Trophoblast cell (in vitro differentiated cells and primary cell): ENCODE data around the gene CIB4.

Experiments
- DNase-seq, 2 donors: peaks; one replicate each; pipeline ENCODE4 v3.0.0-alpha.2; 2016
- H2AFZ ChIP-seq: 2 replicates; pipeline ENCODE4 v1.6.1; 2013; ENCODE audit warnings: low read length, moderate library complexity, mild to moderate bottlenecking; ENCODE audit not compliant: insufficient read depth, poor library complexity
- H2AK5ac ChIP-seq: 2 replicates; pipeline ENCODE4 v1.6.1; 2013; ENCODE audit warnings: mild to moderate bottlenecking, low read length
- H2BK120ac ChIP-seq: 2 replicates; pipeline ENCODE4 v1.6.1; 2013; ENCODE audit warnings: low read length, mild to moderate bottlenecking, moderate library complexity; ENCODE audit not compliant: insufficient read depth, poor library complexity
- H2BK12ac ChIP-seq: 2 replicates; pipeline ENCODE4 v1.6.1; 2013; ENCODE audit warnings: mild to moderate bottlenecking, low read length, moderate library complexity
- H2BK5ac ChIP-seq: 2 replicates; pipeline ENCODE4 v1.6.1; 2013; ENCODE audit warnings: low read length, low read depth, moderate library complexity, mild to moderate bottlenecking; ENCODE audit not compliant: poor library complexity
- H3K14ac ChIP-seq: 2 replicates; pipeline ENCODE4 v1.6.1; 2013; ENCODE audit warnings: mild to moderate bottlenecking, low read length
- H3K18ac ChIP-seq: 2 replicates; pipeline ENCODE4 v1.6.1; 2013; ENCODE audit warnings: mild to moderate bottlenecking, low read length
- H3K23ac ChIP-seq: 2 replicates; pipeline ENCODE4 v1.6.1; 2013; ENCODE audit warnings: low read length
- H3K27ac ChIP-seq: 2 replicates; pipeline ENCODE4 v1.5.1; 2013; ENCODE audit warnings: low read depth, mild to moderate bottlenecking, inconsistent platforms, low read length, moderate library complexity
- H3K27me3 ChIP-seq: 2 replicates; pipeline ENCODE4 v1.6.1; 2013; ENCODE audit warnings: inconsistent platforms, mild to moderate bottlenecking, low read length, moderate library complexity; ENCODE audit not compliant: insufficient read depth
- H3K36me3 ChIP-seq, 2 experiments: 1 replicate in 1 of 2; 2 replicates in 1 of 2; pipeline ENCODE4 v1.6.1; 2013; ENCODE audit warnings: low read length in 2 of 2, mild to moderate bottlenecking in 2 of 2, moderate library complexity in 1 of 2; ENCODE audit not compliant: insufficient read depth in 2 of 2, control insufficient read depth in 1 of 2
- H3K4ac ChIP-seq: 2 replicates; pipeline ENCODE4 v1.6.1; 2013; ENCODE audit warnings: low read depth, mild to moderate bottlenecking, low read length, moderate library complexity
- H3K4me1 ChIP-seq, 2 experiments: 1 replicate in 1 of 2; 2 replicates in 1 of 2; pipeline ENCODE4 v1.6.1; 2013; ENCODE audit warnings: low read length in 2 of 2, mild to moderate bottlenecking in 2 of 2, moderate library complexity in 1 of 2; ENCODE audit not compliant: insufficient read depth in 2 of 2, control insufficient read depth in 1 of 2
- H3K4me2 ChIP-seq: 2 replicates; pipeline ENCODE4 v1.6.1; 2013; ENCODE audit warnings: inconsistent platforms, mild to moderate bottlenecking, low read length, moderate library complexity
- H3K4me3 ChIP-seq: 2 replicates; pipeline ENCODE4 v1.5.1; 2013; ENCODE audit warnings: mild to moderate bottlenecking, low read depth, low read length, inconsistent platforms
- H3K79me1 ChIP-seq: one replicate; pipeline ENCODE4 v1.6.1; 2013; ENCODE audit warnings: low read length
- H3K79me2 ChIP-seq: 2 replicates; pipeline ENCODE4 v1.6.1; 2013; ENCODE audit warnings: low read length, mild to moderate bottlenecking; ENCODE audit not compliant: control insufficient read depth, insufficient read depth, poor library complexity
- H3K9ac ChIP-seq: 2 replicates; pipeline ENCODE4 v1.6.1; 2013; ENCODE audit warnings: mild to moderate bottlenecking, low read length
- H3K9me3 ChIP-seq: 2 replicates; pipeline ENCODE4 v1.6.1; 2013; ENCODE audit warnings: low read depth, mild to moderate bottlenecking, control low read depth, inconsistent platforms, low read length; ENCODE audit not compliant: insufficient read depth
- H4K12ac ChIP-seq: 2 replicates; pipeline ENCODE4 v1.6.1; 2013; ENCODE audit warnings: low read depth, mild to moderate bottlenecking, low read length, moderate library complexity
- H4K8ac ChIP-seq: 2 replicates; pipeline ENCODE4 v1.6.1; 2013; ENCODE audit warnings: low read depth, mild to moderate bottlenecking, low read length, moderate library complexity
- H4K91ac ChIP-seq: one replicate; pipeline ENCODE4 v1.6.1; 2013; ENCODE audit warnings: low read depth, mild to moderate bottlenecking, low read length, moderate library complexity
- WGBS: extraction: QIAGEN DNeasy Blood & Tissue Kit; methylation state at CpG from one replicate; pipeline ENCODE4 v1.1.7; 2013; ENCODE audit warnings: missing lambda C conversion rate; ENCODE audit not compliant: insufficient read length, insufficient coverage; ENCODE audit errors: extremely low coverage; 5-methylcytosine and 5-hydroxymethylcytosine counted together

Gene CIB4

GRCh38 chr2:26620031-26620605, 21.0 kb downstream of the CIB4 start:
- no peak overlapping the region for H3K4me2 ChIP-seq
- no peak overlapping the region for H4K91ac ChIP-seq
- no CpG with 5 or more reads among the region's 14 CpGs for WGBS
- H4K12ac ChIP-seq: no peak overlapping the region
- no peak overlapping the region for H4K8ac ChIP-seq
- no peak overlapping the region for H3K23ac ChIP-seq
- H3K79me1 ChIP-seq: no peaks in the 10 kb centered on the region
- no peak overlapping the region for H2BK120ac ChIP-seq
- H3K27me3 ChIP-seq: peaks cover 4% of the 10 kb centered on the region
- no peak for DNase-seq
- H3K9me3 ChIP-seq: no peaks in the 10 kb centered on the region
- H3K4me1 ChIP-seq: no peaks in the 10 kb centered on the region
- H3K79me2 ChIP-seq: no peaks in the 10 kb centered on the region
- no peak overlapping the region for H2BK12ac ChIP-seq
- no peak overlapping the region for H2AFZ ChIP-seq
- H3K14ac ChIP-seq: no peak overlapping the region
- H3K27ac ChIP-seq: no peak overlapping the region
- no peak overlapping the region for H2BK5ac ChIP-seq
- H3K4me3 ChIP-seq: no peak overlapping the region
- H2AK5ac ChIP-seq: no peak overlapping the region
- no peak overlapping the region for H3K9ac ChIP-seq
- H3K36me3 ChIP-seq: no peaks in the 10 kb centered on the region
- H3K18ac ChIP-seq: no peak overlapping the region
- H3K4ac ChIP-seq: no peak overlapping the region

GRCh38 chr2:26619521-26619951, 21.6 kb downstream of the CIB4 start:
- Histone ChIP-seq H2AFZ (no peak overlapping the region), H2AK5ac (no peak overlapping the region), H3K79me2 (no peaks in the 10 kb centered on the region), H2BK5ac (no peak overlapping the region), H3K4me1 (no peaks in the 10 kb centered on the region), H4K8ac (no peak overlapping the region), H3K27ac (no peak overlapping the region), H2BK12ac (no peak overlapping the region), H2BK120ac (no peak overlapping the region), H3K4ac (no peak overlapping the region), H4K91ac (no peak overlapping the region), H4K12ac (no peak overlapping the region), H3K23ac (no peak overlapping the region), H3K9me3 (no peaks in the 10 kb centered on the region), H3K4me3 (no peak overlapping the region), H3K18ac (no peak overlapping the region), H3K36me3 (no peaks in the 10 kb centered on the region), H3K27me3 (peaks cover 4% of the 10 kb centered on the region), H3K4me2 (no peak overlapping the region), H3K9ac (no peak overlapping the region), H3K14ac (no peak overlapping the region), H3K79me1 (no peaks in the 10 kb centered on the region)
- no peak for DNase-seq
- WGBS: no CpG with 5 or more reads among the region's 8 CpGs

GRCh38 chr2:26619096-26619495, 22.1 kb downstream of the CIB4 start:
- H3K4ac ChIP-seq: no peak overlapping the region
- H3K36me3 ChIP-seq: no peaks in the 10 kb centered on the region
- no peak overlapping the region for H4K91ac ChIP-seq
- no peak for DNase-seq
- H2BK120ac ChIP-seq: no peak overlapping the region
- peaks cover 4% of the 10 kb centered on the region for H3K27me3 ChIP-seq
- no peak overlapping the region for H2BK12ac ChIP-seq
- no peak overlapping the region for H2AK5ac ChIP-seq
- H3K79me2 ChIP-seq: no peaks in the 10 kb centered on the region
- no peak overlapping the region for H4K12ac ChIP-seq
- no peak overlapping the region for H2BK5ac ChIP-seq
- H3K9me3 ChIP-seq: no peaks in the 10 kb centered on the region
- H4K8ac ChIP-seq: no peak overlapping the region
- H2AFZ ChIP-seq: no peak overlapping the region
- H3K9ac ChIP-seq: no peak overlapping the region
- H3K79me1 ChIP-seq: no peaks in the 10 kb centered on the region
- H3K23ac ChIP-seq: no peak overlapping the region
- H3K14ac ChIP-seq: no peak overlapping the region
- no peaks in the 10 kb centered on the region for H3K4me1 ChIP-seq
- no peak overlapping the region for H3K27ac ChIP-seq
- no peak overlapping the region for H3K4me2 ChIP-seq
- WGBS: 100% methylated on average over 2 of the region's 11 CpGs
- H3K18ac ChIP-seq: no peak overlapping the region
- H3K4me3 ChIP-seq: no peak overlapping the region

- no peak for DNase-seq
- Histone ChIP-seq H4K8ac (no peak overlapping the region), H3K4me1 (peaks cover 0 to 1% of the 10 kb centered on the region in 2 experiments), H3K18ac (no peak overlapping the region), H2BK120ac (no peak overlapping the region), H3K4ac (no peak overlapping the region), H2AK5ac (no peak overlapping the region), H4K91ac (no peak overlapping the region), H3K79me2 (no peaks in the 10 kb centered on the region), H2BK5ac (no peak overlapping the region), H2BK12ac (no peak overlapping the region), H3K9me3 (no peaks in the 10 kb centered on the region), H2AFZ (no peak overlapping the region), H3K9ac (no peak overlapping the region), H3K27ac (no peak overlapping the region), H3K27me3 (peaks cover 4% of the 10 kb centered on the region), H4K12ac (no peak overlapping the region), H3K23ac (no peak overlapping the region), H3K4me3 (no peak overlapping the region), H3K4me2 (no peak overlapping the region), H3K14ac (no peak overlapping the region), H3K36me3 (no peaks in the 10 kb centered on the region), H3K79me1 (no peaks in the 10 kb centered on the region)
- WGBS: no CpG with 5 or more reads among the region's 10 CpGs
These were observed 22.6 kb downstream of the CIB4 start for GRCh38 chr2:26618611-26619010.
